GM13976 (cell line): ENCODE results near the gene PLCH1.

Source experiments
- DNase-seq: peaks from one replicate; pipeline ENCODE4 v3.0.0; 2012; ENCODE audit warnings: low spot score
- CTCF ChIP-seq: IDR thresholded peaks from 2 replicates; pipeline ENCODE4 v1.5.1; 2012; ENCODE audit warnings: borderline replicate concordance, mild to moderate bottlenecking; ENCODE audit not compliant: insufficient read depth; ENCODE audit errors: extremely low read depth, missing control alignments, control extremely low read depth
- in situ Hi-C: fragments of 300-500 bp; cut with MboI; formaldehyde crosslinking; loops from one replicate; pipeline ENCODE4 v1.12.0; 2022; ENCODE audit warnings: low sequenced_read_pairs, mixed read lengths, inconsistent platforms; ENCODE audit not compliant: unreplicated experiment

Gene PLCH1

GRCh38 chr3:155428563-155428962, 316.3 kb downstream of the PLCH1 start:
- in situ Hi-C loops, result no loop called here
- DNase-seq, result no peak
- TF ChIP-seq CTCF, result no peak

GRCh38 chr3:155426524-155427230, 318.2 kb downstream of the PLCH1 start:
- no peak for DNase-seq
- no peak for TF ChIP-seq CTCF
- in situ Hi-C loops, result no loop called here

- in situ Hi-C loops, result no loop called here
- TF ChIP-seq CTCF, result no peak
- no peak for DNase-seq
Measured at GRCh38 chr3:155425396-155425795, 319.5 kb downstream of the PLCH1 start.

- no peak for TF ChIP-seq CTCF
- DNase-seq, result no peak
- in situ Hi-C loops, result no loop called here
Measured at GRCh38 chr3:155424323-155424710, 320.6 kb downstream of the PLCH1 start.

GRCh38 chr3:155423526-155424322, 321.1 kb downstream of the PLCH1 start:
- in situ Hi-C loops, result no loop called here
- no peak for TF ChIP-seq CTCF

GRCh38 chr3:155420881-155421486, 323.9 kb downstream of the PLCH1 start:
- in situ Hi-C loops, result no loop called here
- no peak for TF ChIP-seq CTCF
- DNase-seq, result no peak

More at GRCh38 chr3:155423526-155424322, 321.1 kb downstream of the PLCH1 start:
- no peak for DNase-seq
